Measurements from ENCODE around the gene INSRR. TPM values are rescaled to one million over a fixed set of nuclear protein-coding genes. Genes with fewer than 3 reads are reported as not detected.

The INSRR gene
- total RNA-seq, 1 donor from 2014 or later = not detected

DNA sequence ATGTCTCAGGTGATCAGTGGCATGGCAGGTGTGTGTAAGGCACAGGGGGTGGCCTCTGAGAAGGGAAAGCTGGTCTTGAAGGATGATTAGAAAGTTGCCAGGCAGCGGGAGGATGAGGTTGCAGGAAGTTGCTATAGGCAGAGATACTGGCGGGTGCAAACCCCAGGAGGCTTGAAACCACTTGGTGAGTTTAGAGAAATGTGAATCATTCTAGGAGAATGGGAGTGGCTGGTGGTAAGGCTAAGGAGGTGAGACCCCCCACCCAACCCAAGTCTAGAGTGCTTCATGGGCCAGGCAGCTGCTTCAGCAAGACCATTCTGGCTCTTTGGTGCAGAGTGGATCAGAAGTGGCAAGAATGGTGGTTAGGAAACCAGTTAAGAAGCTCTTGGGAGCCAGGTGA, 51.3 kb downstream of the INSRR start:
- no peak overlapping the region for H3K4me3 ChIP-seq (ENCODE audit: low read depth, low read length)
- TF ChIP-seq, protein P1, sequence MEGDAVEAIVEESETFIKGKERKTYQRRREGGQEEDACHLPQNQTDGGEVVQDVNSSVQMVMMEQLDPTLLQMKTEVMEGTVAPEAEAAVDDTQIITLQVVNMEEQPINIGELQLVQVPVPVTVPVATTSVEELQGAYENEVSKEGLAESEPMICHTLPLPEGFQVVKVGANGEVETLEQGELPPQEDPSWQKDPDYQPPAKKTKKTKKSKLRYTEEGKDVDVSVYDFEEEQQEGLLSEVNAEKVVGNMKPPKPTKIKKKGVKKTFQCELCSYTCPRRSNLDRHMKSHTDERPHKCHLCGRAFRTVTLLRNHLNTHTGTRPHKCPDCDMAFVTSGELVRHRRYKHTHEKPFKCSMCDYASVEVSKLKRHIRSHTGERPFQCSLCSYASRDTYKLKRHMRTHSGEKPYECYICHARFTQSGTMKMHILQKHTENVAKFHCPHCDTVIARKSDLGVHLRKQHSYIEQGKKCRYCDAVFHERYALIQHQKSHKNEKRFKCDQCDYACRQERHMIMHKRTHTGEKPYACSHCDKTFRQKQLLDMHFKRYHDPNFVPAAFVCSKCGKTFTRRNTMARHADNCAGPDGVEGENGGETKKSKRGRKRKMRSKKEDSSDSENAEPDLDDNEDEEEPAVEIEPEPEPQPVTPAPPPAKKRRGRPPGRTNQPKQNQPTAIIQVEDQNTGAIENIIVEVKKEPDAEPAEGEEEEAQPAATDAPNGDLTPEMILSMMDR (IDR thresholded peaks at IDR 0.05; ENCODE audit: insufficient read depth, low read length, poor library complexity, severe bottlenecking) = no peak
- DNase-seq (ENCODE audit: low read depth) = no peak
- H3K36me3 ChIP-seq (ENCODE audit: control insufficient read depth, insufficient read depth, low read length) = no peaks in the 10 kb centered on the region
- H3K27me3 ChIP-seq (ENCODE audit: control insufficient read depth, insufficient read depth, low read length) = no peaks in the 10 kb centered on the region

DNA sequence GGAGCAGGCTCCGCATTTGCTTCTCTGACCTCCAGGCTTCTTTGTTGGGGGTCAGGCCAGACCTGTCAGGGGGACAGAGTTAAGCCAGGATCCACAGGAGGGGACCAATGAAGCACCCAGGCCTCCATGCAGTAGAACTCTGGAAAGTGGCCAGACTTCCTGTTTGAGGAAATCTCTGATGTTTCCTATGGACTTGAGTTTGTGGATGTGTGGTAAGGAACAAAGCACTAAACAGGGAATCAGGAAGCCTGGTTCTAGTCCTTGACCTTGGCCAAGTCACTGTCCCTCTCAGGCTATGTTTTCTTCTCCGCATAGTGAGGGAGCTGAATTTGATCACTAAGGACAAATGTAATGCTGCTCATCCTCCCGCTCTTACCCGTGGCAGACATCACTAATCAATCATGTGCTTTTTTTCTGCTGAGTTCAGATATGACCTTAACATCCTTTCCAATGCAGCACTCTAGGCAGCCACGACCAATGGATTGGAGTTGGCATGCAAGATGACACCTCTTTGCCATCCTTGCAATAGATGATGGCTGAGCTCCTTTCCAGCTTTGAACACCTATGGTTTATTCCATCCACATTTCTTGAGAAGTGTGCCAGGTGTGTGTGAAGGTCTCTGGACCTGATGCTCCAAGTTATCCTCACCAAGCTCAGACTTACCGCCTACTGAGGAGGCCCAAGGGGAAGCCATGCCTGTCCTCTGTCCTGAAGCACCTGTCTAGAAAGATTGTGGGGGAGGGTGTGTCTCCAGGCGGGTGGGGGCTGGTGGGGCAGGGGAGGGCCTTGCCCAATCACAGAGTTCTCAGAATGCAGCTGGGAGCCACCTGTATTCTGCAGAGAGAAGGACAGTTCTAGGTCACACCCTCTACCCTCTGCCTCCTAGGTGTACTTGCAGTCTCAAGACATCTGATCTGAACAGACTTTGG, 52.1 kb downstream of the INSRR start:
- TF ChIP-seq, protein P1 (IDR thresholded peaks at IDR 0.05; ENCODE audit: insufficient read depth, low read length, poor library complexity, severe bottlenecking) = no peak
- no peak for DNase-seq (ENCODE audit: low read depth)
- Histone ChIP-seq H3K4me3 (ENCODE audit: low read depth, low read length) (no peak overlapping the region), H3K27me3 (ENCODE audit: control insufficient read depth, insufficient read depth, low read length) (no peaks in the 10 kb centered on the region), H3K36me3 (ENCODE audit: control insufficient read depth, insufficient read depth, low read length) (no peaks in the 10 kb centered on the region)

DNA sequence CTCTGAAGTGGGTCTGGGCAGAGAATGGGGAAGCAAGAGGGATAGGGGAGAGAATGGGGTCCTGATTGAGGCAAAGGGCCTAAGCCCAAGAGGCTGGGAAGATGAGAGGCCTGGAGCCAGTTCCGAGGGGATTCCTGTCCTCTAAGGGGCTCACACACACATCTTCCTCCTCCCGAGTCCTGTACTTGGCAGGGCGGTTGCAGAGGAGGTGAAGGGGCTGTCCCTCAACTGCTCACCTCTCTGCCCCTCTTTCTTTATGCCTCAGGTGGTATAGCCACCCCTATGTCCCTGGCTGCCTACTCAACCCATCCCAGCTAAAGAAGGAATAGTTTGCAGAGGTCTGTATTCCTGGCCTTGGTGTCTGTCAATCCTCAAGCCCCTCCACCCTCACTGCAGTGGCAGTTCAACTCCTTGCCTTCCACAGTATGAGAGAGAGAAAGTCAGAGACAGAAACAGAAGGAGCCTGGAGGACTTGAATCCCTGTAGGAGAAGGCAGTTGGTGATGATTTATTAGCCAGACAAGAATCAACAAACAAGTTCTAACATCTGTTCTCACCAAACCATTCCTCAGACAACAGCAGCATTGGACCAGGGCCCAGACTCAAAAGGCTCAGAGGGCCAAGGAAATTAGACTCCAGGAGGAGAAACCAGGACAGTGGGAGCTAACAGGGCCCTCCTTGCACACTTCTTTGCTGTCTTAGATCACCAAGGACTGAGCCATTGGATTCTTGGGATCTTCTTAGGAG, 53.0 kb downstream of the INSRR start:
- Histone ChIP-seq H3K36me3 (ENCODE audit: control insufficient read depth, insufficient read depth, low read length) (no peaks in the 10 kb centered on the region), H3K27me3 (ENCODE audit: control insufficient read depth, insufficient read depth, low read length) (no peaks in the 10 kb centered on the region), H3K4me3 (ENCODE audit: low read depth, low read length) (no peak overlapping the region)
- DNase-seq (ENCODE audit: low read depth) = no peak
- TF ChIP-seq, protein P1 (IDR thresholded peaks at IDR 0.05; ENCODE audit: insufficient read depth, low read length, poor library complexity, severe bottlenecking) = no peak

DNA sequence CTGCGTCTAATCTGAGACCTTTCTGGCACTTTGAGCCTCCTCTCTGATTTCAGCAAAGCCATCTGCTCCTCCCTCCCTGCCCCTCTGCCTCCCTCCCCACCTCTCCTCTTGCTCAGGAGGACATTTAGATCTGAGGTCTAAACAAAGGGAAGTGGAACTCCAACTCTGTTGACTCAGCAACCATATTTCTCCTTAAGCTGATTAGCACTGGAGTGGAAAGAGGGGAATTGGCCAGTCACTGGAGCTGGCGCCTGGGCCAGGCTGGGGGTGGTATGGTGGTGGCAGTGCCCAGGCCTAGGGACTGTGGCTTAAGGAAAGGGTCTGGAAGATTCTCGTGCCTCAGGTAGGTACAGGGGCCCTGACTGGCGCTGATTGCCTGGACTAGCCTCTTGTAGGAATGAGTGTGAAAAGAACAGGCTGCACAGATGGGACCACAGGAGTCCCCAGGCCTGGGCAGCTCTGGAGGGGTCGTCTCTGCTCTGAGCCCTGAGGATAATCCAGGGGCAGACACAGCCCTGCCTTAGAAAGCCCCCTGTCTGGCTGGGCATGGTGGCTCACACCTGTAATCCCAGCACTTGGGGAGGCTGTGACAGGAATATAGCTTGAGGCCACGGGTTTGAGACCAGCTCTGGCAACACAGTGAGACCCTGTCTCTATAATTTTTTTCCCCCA, 54.2 kb downstream of the INSRR start:
- TF ChIP-seq, protein P1 (IDR thresholded peaks at IDR 0.05; ENCODE audit: insufficient read depth, low read length, poor library complexity, severe bottlenecking) = no peak
- no peak for DNase-seq (ENCODE audit: low read depth)
- Histone ChIP-seq H3K4me3 (ENCODE audit: low read depth, low read length) (no peak overlapping the region), H3K27me3 (ENCODE audit: control insufficient read depth, insufficient read depth, low read length) (no peaks in the 10 kb centered on the region), H3K36me3 (ENCODE audit: control insufficient read depth, insufficient read depth, low read length) (no peaks in the 10 kb centered on the region)

DNA sequence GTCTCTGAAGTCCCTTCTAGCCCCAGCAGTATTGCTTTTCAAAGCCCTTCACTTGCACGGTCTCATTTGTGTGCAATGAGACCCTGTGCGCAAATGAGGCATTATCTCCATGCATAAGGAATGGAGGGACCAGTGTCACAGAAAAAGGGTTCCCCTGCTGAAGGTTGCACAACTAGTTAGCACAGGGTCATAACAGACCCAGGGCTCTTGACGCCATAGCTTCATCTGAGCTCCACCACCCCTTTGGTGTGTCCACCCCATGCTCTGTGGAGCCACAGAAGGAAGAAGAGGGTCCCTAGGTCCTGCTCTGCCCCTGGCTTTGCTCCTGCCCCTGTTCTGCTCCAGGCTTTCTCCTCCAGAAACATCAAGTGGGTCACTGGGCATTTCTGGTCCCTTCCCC, 54.9 kb downstream of the INSRR start:
- no peaks in the 10 kb centered on the region for H3K27me3 ChIP-seq (ENCODE audit: control insufficient read depth, insufficient read depth, low read length)
- DNase-seq (ENCODE audit: low read depth) = no peak
- TF ChIP-seq, protein P1 (IDR thresholded peaks at IDR 0.05; ENCODE audit: insufficient read depth, low read length, poor library complexity, severe bottlenecking) = no peak
- H3K4me3 ChIP-seq (ENCODE audit: low read depth, low read length) = no peak overlapping the region
- H3K36me3 ChIP-seq (ENCODE audit: control insufficient read depth, insufficient read depth, low read length) = no peaks in the 10 kb centered on the region

All from kidney epithelial cell (primary cell).